Muscle layer of duodenum (tissue), 2 donors: ENCODE measurements around the gene LRRC38.
"Not testable (repeated sequence)": the region's sequence is repeated elsewhere in the genome, so short reads cannot be mapped to it uniquely, and the experiment has no call there.

Source experiments
- H3K27ac ChIP-seq: one replicate; pipeline ENCODE4 v1.7.0; 2013; ENCODE audit warnings: mild to moderate bottlenecking, low read length
- H3K27me3 ChIP-seq: one replicate; pipeline ENCODE4 v1.7.0; 2013; ENCODE audit warnings: low read depth, mild to moderate bottlenecking, control low read depth, low read length
- H3K36me3 ChIP-seq, 2 donors: one replicate each; pipeline ENCODE4 v1.7.0; 2013; ENCODE audit warnings: low read length in 2 of 2, control low read depth in 1 of 2, mild to moderate bottlenecking in 1 of 2; ENCODE audit not compliant: insufficient read depth in 2 of 2, control insufficient read depth in 1 of 2
- H3K4me1 ChIP-seq, 2 donors: one replicate each; pipeline ENCODE4 v1.7.0; 2013; ENCODE audit warnings: low read length in 2 of 2, mild to moderate bottlenecking in 2 of 2, control low read depth in 1 of 2, moderate library complexity in 1 of 2; ENCODE audit not compliant: insufficient read depth in 2 of 2, control insufficient read depth in 1 of 2
- H3K4me3 ChIP-seq, 2 donors: one replicate each; pipeline ENCODE4 v1.7.0; 2013; ENCODE audit warnings: low read length in 2 of 2, low read depth in 1 of 2, mild to moderate bottlenecking in 1 of 2
- H3K9me3 ChIP-seq, 2 donors: one replicate each; pipeline ENCODE4 v1.7.0; 2013; ENCODE audit warnings: low read length in 2 of 2, control low read depth in 1 of 2, mild to moderate bottlenecking in 1 of 2; ENCODE audit not compliant: control insufficient read depth in 1 of 2
- donor health status: healthy.

The LRRC38 gene

GRCh38 chr1:13513895-13514546 lies at the start of gene LRRC38:
Gene LRRC38, minus strand, starts transcription at chr1:13514003. Its CDS starts 410 bp downstream, at chr1:13513593.
- H3K36me3 ChIP-seq = no peaks in the 10 kb centered on the region
- H3K9me3 ChIP-seq = peaks cover 1 to 5% of the 10 kb centered on the region in 2 donors
- no peak within 1 kb of the TSS for H3K27ac ChIP-seq
- peaks cover 33% of the 10 kb centered on the region for H3K27me3 ChIP-seq
- H3K4me3 ChIP-seq = no peak within 1 kb of the TSS
- peaks cover 0 to 12% of the 10 kb centered on the region in 2 donors for H3K4me1 ChIP-seq

- H3K4me3 ChIP-seq, H3K27ac ChIP-seq, H3K36me3 ChIP-seq, H3K9me3 ChIP-seq, H3K4me1 ChIP-seq, H3K27me3 ChIP-seq: not testable (repeated sequence)
Measured at GRCh38 chr1:13562981-13563380, 49.2 kb upstream of the LRRC38 start.

- H3K27ac ChIP-seq = no peak overlapping the region
- no peaks in the 10 kb centered on the region for H3K27me3 ChIP-seq
Measured at GRCh38 chr1:13560541-13560940, 46.7 kb upstream of the LRRC38 start.

GRCh38 chr1:13556224-13556764 lies 42.5 kb upstream of the LRRC38 start:
- no peak overlapping the region for H3K27ac ChIP-seq

More at GRCh38 chr1:13560541-13560940, 46.7 kb upstream of the LRRC38 start:
- H3K36me3 ChIP-seq = no peaks in the 10 kb centered on the region
- H3K4me3 ChIP-seq = no peak overlapping the region
- H3K4me1 ChIP-seq = no peaks in the 10 kb centered on the region
- no peaks in the 10 kb centered on the region for H3K9me3 ChIP-seq

GRCh38 chr1:13554798-13555197 lies 41.0 kb upstream of the LRRC38 start:
- H3K36me3 ChIP-seq = no peaks in the 10 kb centered on the region
- no peaks in the 10 kb centered on the region for H3K9me3 ChIP-seq
- no peaks in the 10 kb centered on the region for H3K27me3 ChIP-seq
- no peaks in the 10 kb centered on the region for H3K4me1 ChIP-seq
- H3K27ac ChIP-seq = no peak overlapping the region
- H3K4me3 ChIP-seq = no peak overlapping the region

More at GRCh38 chr1:13556224-13556764, 42.5 kb upstream of the LRRC38 start:
- Histone ChIP-seq H3K9me3 (no peaks in the 10 kb centered on the region), H3K4me1 (no peaks in the 10 kb centered on the region), H3K36me3 (no peaks in the 10 kb centered on the region), H3K27me3 (no peaks in the 10 kb centered on the region), H3K4me3 (no peak overlapping the region)

GRCh38 chr1:13550663-13551062 lies 36.9 kb upstream of the LRRC38 start:
- Histone ChIP-seq H3K4me1 (no peaks in the 10 kb centered on the region), H3K4me3 (no peak overlapping the region), H3K27ac (no peak overlapping the region), H3K36me3 (no peaks in the 10 kb centered on the region), H3K27me3 (no peaks in the 10 kb centered on the region), H3K9me3 (no peaks in the 10 kb centered on the region)

- no peaks in the 10 kb centered on the region for H3K9me3 ChIP-seq
- H3K36me3 ChIP-seq = no peaks in the 10 kb centered on the region
- H3K4me3 ChIP-seq = no peak overlapping the region
- no peak overlapping the region for H3K27ac ChIP-seq
- no peaks in the 10 kb centered on the region for H3K27me3 ChIP-seq
- H3K4me1 ChIP-seq = no peaks in the 10 kb centered on the region
Measured at GRCh38 chr1:13549521-13549920, 35.7 kb upstream of the LRRC38 start.

GRCh38 chr1:13549021-13549420 lies 35.2 kb upstream of the LRRC38 start:
- no peaks in the 10 kb centered on the region for H3K27me3 ChIP-seq
- no peak overlapping the region for H3K4me3 ChIP-seq
- H3K9me3 ChIP-seq = no peaks in the 10 kb centered on the region
- peaks cover 0 to 5% of the 10 kb centered on the region in 2 donors for H3K4me1 ChIP-seq
- no peaks in the 10 kb centered on the region for H3K36me3 ChIP-seq
- no peak overlapping the region for H3K27ac ChIP-seq

- no peak overlapping the region for H3K27ac ChIP-seq
- H3K9me3 ChIP-seq = no peaks in the 10 kb centered on the region
- H3K36me3 ChIP-seq = no peaks in the 10 kb centered on the region
- H3K4me3 ChIP-seq = no peak overlapping the region
- peaks cover 3 to 11% of the 10 kb centered on the region in 2 donors for H3K4me1 ChIP-seq
- no peaks in the 10 kb centered on the region for H3K27me3 ChIP-seq
Measured at GRCh38 chr1:13548281-13548680, 34.5 kb upstream of the LRRC38 start.

GRCh38 chr1:13546791-13547190 lies 33.0 kb upstream of the LRRC38 start:
- H3K27me3 ChIP-seq = no peaks in the 10 kb centered on the region
- peaks cover 3 to 12% of the 10 kb centered on the region in 2 donors for H3K4me1 ChIP-seq
- no peaks in the 10 kb centered on the region for H3K9me3 ChIP-seq
- H3K27ac ChIP-seq = no peak overlapping the region
- no peaks in the 10 kb centered on the region for H3K36me3 ChIP-seq
- H3K4me3 ChIP-seq = no peak overlapping the region

GRCh38 chr1:13544221-13544556 lies 30.4 kb upstream of the LRRC38 start:
- no peaks in the 10 kb centered on the region for H3K9me3 ChIP-seq
- peaks cover 3 to 25% of the 10 kb centered on the region in 2 donors for H3K4me1 ChIP-seq
- H3K27ac ChIP-seq = no peak overlapping the region
- H3K4me3 ChIP-seq = peak overlapping the region in 1 of 2 donors; percentile 10
- H3K27me3 ChIP-seq = no peaks in the 10 kb centered on the region
- no peaks in the 10 kb centered on the region for H3K36me3 ChIP-seq
